Lower leg skin (tissue), 3 donors: ENCODE measurements around the gene PPP2R3A.

Experiments used
- CTCF ChIP-seq, 3 donors: fragments of 450-650 bp; IDR thresholded peaks; one replicate each; pipeline ENCODE4 v1.5.1; 2016; ENCODE audit warnings: antibody characterized with exemption in 3 of 3, mild to moderate bottlenecking in 3 of 3, moderate library complexity in 2 of 3
- POLR2A ChIP-seq, 2 donors: fragments of 450-650 bp; IDR thresholded peaks; one replicate each; pipeline ENCODE4 v1.6.1; 2016 to 2017; ENCODE audit warnings: antibody characterized with exemption in 2 of 2, mild to moderate bottlenecking in 1 of 2, moderate library complexity in 1 of 2

- no peak for TF ChIP-seq CTCF (IDR thresholded peaks at IDR 0.05)
- TF ChIP-seq POLR2A (IDR thresholded peaks at IDR 0.05): no peak
Measured at GRCh38 chr3:136109499-136109898, 144.0 kb downstream of the PPP2R3A start.
